PC-3 (cell line): ENCODE data around the gene BIRC3. TPM values are rescaled to one million over a fixed set of nuclear protein-coding genes. Genes with fewer than 3 reads are reported as not detected.

ENCODE experiments used
- ATAC-seq: fragments of 200-7000 bp; cut with Tn5 transposase; 2 replicates; pipeline ENCODE4 v1.9.1; 2020; ENCODE audit warnings: mild to moderate bottlenecking, moderate library complexity
- BruUV-seq: library from RNA; stranded (reverse); fragments of 400-500 nt; replicated peaks from 2 replicates; lab custom pipeline; 2021; lab: Mats Ljungman, UMichigan
- CTCF ChIA-PET: fragments of 300-600 bp; sonication (Branson Sonifier 250); formaldehyde crosslinking; loops from one replicate; lab custom pipeline; 2022; ENCODE audit warnings: antibody characterized with exemption; lab: Charles Lee
- POLR2A ChIA-PET: fragments of 300-600 bp; sonication (Branson Sonifier 250); formaldehyde crosslinking; loops from one replicate; lab custom pipeline; 2022; ENCODE audit warnings: antibody characterized with exemption; ENCODE audit not compliant: unreplicated experiment; lab: Charles Lee
- DNase-seq: peaks from one replicate; pipeline ENCODE4 v3.0.0-alpha.2; 2015
- H2AFZ ChIP-seq: fragments of 300-600 bp; sonication (generic); 2 replicates; pipeline ENCODE4 v1.6.0; 2016; ENCODE audit warnings: antibody characterized with exemption, low read length
- H3F3A ChIP-seq: fragments of 300-600 bp; sonication (generic); one replicate; pipeline ENCODE4 v1.6.0; 2017; ENCODE audit warnings: antibody characterized with exemption, low read length, control low read depth, mild to moderate bottlenecking; ENCODE audit not compliant: unreplicated experiment
- H3K27ac ChIP-seq: fragments of 300-600 bp; sonication (generic); 2 replicates; pipeline ENCODE4 v1.5.1; 2016; ENCODE audit warnings: mild to moderate bottlenecking, low read length
- H3K27me3 ChIP-seq: fragments of 300-600 bp; sonication (generic); 2 replicates; pipeline ENCODE4 v1.6.1; 2016; ENCODE audit warnings: low read length, mixed read lengths
- H3K36me3 ChIP-seq: fragments of 300-600 bp; sonication (generic); 2 replicates; pipeline ENCODE4 v1.6.1; 2016; ENCODE audit warnings: low read depth, mixed run types, low read length, mixed read lengths
- H3K4me1 ChIP-seq: fragments of 300-600 bp; sonication (generic); 2 replicates; pipeline ENCODE4 v1.5.1; 2016; ENCODE audit warnings: low read length; ENCODE audit not compliant: insufficient read depth
- H3K4me2 ChIP-seq: fragments of 300-600 bp; sonication (generic); 2 replicates; pipeline ENCODE4 v1.6.0; 2016; ENCODE audit warnings: low read length
- H3K4me3 ChIP-seq: fragments of 300-600 bp; sonication (generic); 2 replicates; pipeline ENCODE4 v1.5.1; 2016; ENCODE audit warnings: mild to moderate bottlenecking, low read length, mixed read lengths
- H3K79me2 ChIP-seq: fragments of 300-600 bp; sonication (generic); 2 replicates; pipeline ENCODE4 v1.6.1; 2017; ENCODE audit warnings: low read length, mixed read lengths
- H3K9ac ChIP-seq: fragments of 300-600 bp; sonication (generic); 2 replicates; pipeline ENCODE4 v1.6.0; 2016; ENCODE audit warnings: mild to moderate bottlenecking, low read length
- H3K9me2 ChIP-seq: fragments of 300-600 bp; sonication (generic); replicated peaks from 2 replicates; pipeline ENCODE4 v1.6.1; 2016; ENCODE audit warnings: mixed run types, low read length, mixed read lengths
- H3K9me3 ChIP-seq: fragments of 300-600 bp; sonication (generic); 2 replicates; pipeline ENCODE4 v1.6.1; 2016; ENCODE audit warnings: low read length, mixed read lengths
- H4K20me1 ChIP-seq: fragments of 300-600 bp; sonication (generic); 2 replicates; pipeline ENCODE4 v1.6.1; 2016; ENCODE audit warnings: low read length, mixed read lengths
- EZH2 ChIP-seq: fragments of 300-600 bp; sonication (generic); IDR thresholded peaks from one replicate; pipeline ENCODE4 v1.6.1; 2017; ENCODE audit warnings: antibody characterized with exemption, mild to moderate bottlenecking, low read length; ENCODE audit not compliant: unreplicated experiment
- EZH2phosphoT487 ChIP-seq: fragments of 300-600 bp; sonication (generic); IDR thresholded peaks from 2 replicates; pipeline ENCODE4 v1.6.1; 2018; ENCODE audit warnings: mild to moderate bottlenecking, antibody characterized with exemption, low read length, borderline replicate concordance
- intact Hi-C: fragments of 100-400 bp; cut with micrococcal nuclease; formaldehyde crosslinking; loops from 2 replicates; pipeline ENCODE4 v1.9.0; 2023
- total RNA-seq: library from RNA; depleted of rRNA; stranded (reverse); fragments of >200 nt; gene quantifications from 2 replicates; pipeline ENCODE4 v1.2.3, GENCODE V29; 2014
- TF ChIP-seq, protein P1 (sequence below): fragments of 300-600 bp; sonication (generic); conservative IDR thresholded peaks from 2 replicates; pipeline ENCODE4 v1.5.1; 2017; ENCODE audit warnings: antibody characterized with exemption, low read depth, mild to moderate bottlenecking, low read length

Gene BIRC3
- total RNA-seq, 1 experiment from 2014 or later: 4.2 TPM

DNA sequence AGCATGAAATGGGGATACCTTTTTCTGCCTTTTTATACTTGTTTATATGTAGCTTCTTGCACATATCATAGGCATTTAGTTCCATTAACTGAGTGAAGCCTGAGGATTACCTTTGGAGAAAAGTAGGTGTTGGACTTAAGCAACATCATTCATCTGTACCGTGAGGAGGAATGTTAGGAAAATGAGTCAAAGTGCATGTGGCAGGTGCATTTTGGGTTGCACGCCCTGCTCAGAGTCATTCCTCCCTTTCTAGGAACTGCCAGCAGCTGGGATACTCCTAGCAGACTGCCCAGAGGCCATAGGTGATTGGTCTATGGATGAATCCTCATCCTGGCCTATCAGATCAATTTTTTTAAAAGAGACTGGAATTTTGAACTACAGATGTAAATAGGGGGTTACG is 33.3 kb upstream of the BIRC3 start:
- ChIA-PET CTCF (no interaction called here), POLR2A (no interaction called here)
- H3K9ac ChIP-seq: no peak overlapping the region

DNA sequence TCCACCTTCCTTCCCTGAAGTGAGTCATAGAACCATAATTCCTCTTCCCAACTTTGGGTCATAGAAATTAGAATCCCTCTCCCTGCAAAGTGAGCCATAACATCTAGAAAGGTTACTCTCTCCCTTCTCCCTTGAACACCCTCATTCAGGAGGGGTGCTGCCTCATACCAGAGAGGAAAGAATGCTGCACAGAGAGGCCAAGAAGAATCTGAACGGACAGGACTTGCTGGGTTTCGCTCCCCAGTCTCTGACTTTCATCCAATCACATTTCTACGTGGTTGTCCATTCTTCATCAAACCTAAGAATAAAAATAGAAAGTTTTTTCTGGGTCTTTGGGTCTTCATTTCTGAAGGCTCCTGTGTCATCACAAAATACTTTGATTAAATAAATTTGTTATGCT is 31.0 kb upstream of the BIRC3 start:
- no peaks in the 10 kb centered on the region for H3K9me2 ChIP-seq
- no peak for DNase-seq
- no peak overlapping the region for H3K9ac ChIP-seq
- H3F3A ChIP-seq: no peaks in the 10 kb centered on the region
- no peak for TF ChIP-seq EZH2
- TF ChIP-seq, protein P1, sequence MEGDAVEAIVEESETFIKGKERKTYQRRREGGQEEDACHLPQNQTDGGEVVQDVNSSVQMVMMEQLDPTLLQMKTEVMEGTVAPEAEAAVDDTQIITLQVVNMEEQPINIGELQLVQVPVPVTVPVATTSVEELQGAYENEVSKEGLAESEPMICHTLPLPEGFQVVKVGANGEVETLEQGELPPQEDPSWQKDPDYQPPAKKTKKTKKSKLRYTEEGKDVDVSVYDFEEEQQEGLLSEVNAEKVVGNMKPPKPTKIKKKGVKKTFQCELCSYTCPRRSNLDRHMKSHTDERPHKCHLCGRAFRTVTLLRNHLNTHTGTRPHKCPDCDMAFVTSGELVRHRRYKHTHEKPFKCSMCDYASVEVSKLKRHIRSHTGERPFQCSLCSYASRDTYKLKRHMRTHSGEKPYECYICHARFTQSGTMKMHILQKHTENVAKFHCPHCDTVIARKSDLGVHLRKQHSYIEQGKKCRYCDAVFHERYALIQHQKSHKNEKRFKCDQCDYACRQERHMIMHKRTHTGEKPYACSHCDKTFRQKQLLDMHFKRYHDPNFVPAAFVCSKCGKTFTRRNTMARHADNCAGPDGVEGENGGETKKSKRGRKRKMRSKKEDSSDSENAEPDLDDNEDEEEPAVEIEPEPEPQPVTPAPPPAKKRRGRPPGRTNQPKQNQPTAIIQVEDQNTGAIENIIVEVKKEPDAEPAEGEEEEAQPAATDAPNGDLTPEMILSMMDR: no peak
- no peak for TF ChIP-seq EZH2phosphoT487
- ATAC-seq: no peak
- H3K4me1 ChIP-seq: peaks cover 31% of the 10 kb centered on the region
- intact Hi-C loops: loop anchor here (5.0 kb wide), 1 partner anchor 424 kb away; no protein-coding TSS in a partner anchor
- H3K27me3 ChIP-seq: no peaks in the 10 kb centered on the region
- no peaks in the 10 kb centered on the region for H4K20me1 ChIP-seq
- peak overlapping the region; percentile 19; the same call in 1 of the 2 replicates for H2AFZ ChIP-seq
- H3K9me3 ChIP-seq: no peaks in the 10 kb centered on the region
- no peaks in the 10 kb centered on the region for H3K79me2 ChIP-seq
- ChIA-PET POLR2A (no interaction called here), CTCF (no interaction called here)
- no peaks in the 10 kb centered on the region for H3K36me3 ChIP-seq
- no peak overlapping the region for H3K4me2 ChIP-seq
- no TSS peak for BruUV-seq
- H3K27ac ChIP-seq: no peak overlapping the region
- H3K4me3 ChIP-seq: no peak overlapping the region

More for the DNA sequence above, 33.3 kb upstream of the BIRC3 start:
- Histone ChIP-seq H3K9me2 (no peaks in the 10 kb centered on the region), H3F3A (peaks cover 4% of the 10 kb centered on the region), H3K27me3 (no peaks in the 10 kb centered on the region), H3K27ac (no peak overlapping the region), H3K4me2 (no peak overlapping the region), H4K20me1 (no peaks in the 10 kb centered on the region), H3K79me2 (no peaks in the 10 kb centered on the region), H3K9me3 (no peaks in the 10 kb centered on the region), H3K4me3 (no peak overlapping the region), H2AFZ (no peak overlapping the region), H3K4me1 (peaks cover 38% of the 10 kb centered on the region), H3K36me3 (no peaks in the 10 kb centered on the region)
- TF ChIP-seq, protein P1: no peak
- TF ChIP-seq EZH2phosphoT487 (no peak), EZH2 (no peak)
- ATAC-seq: no peak
- BruUV-seq: no TSS peak
- no peak for DNase-seq
- intact Hi-C loops: no loop called here

DNA sequence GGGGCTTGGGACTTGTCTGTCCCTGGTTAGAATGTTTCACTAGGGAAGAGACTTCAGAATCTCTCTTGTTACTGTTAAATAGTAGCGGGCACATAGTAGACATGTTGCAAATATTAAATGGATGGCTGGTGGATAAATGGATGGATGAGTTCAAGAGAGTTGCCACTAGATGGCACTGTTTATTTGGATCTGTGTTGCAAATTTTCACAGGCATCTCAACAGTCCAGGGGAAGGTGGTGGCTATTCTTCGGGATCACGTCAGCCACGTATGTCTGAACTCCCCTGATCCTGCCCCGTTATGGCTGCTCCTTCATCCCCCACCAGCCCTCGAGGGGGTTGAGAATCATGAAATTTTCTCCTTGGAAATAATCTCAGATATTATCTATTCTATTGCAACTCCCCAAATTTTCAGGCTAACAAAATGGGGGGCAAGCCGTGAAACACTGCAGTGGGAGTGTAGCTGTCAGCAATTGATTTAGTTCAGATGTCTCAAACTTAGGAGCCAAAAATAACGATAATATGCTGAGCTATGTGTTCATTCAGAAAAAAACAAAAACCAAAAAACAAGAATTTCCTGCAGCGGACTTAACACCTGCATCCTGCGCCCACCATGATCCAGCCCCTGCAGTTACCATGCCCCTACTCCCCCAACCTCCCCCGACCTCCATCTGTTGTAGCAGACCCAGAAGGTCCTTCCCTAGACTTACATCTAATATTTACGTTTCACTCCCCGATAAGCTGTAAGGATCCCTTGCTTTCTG is 29.1 kb upstream of the BIRC3 start:
- Histone ChIP-seq H3K27me3 (no peaks in the 10 kb centered on the region), H2AFZ (peak overlapping the region; percentile 90), H3K4me1 (peaks cover 40% of the 10 kb centered on the region), H3K9me3 (no peaks in the 10 kb centered on the region), H3K36me3 (no peaks in the 10 kb centered on the region), H3K27ac (peak overlapping the region; percentile 13), H3K4me3 (peak overlapping the region; percentile 52), H3K9ac (peak overlapping the region; percentile 30; the same call in 1 of the 2 replicates), H3K79me2 (no peaks in the 10 kb centered on the region), H3F3A (no peaks in the 10 kb centered on the region), H3K4me2 (peak overlapping the region; percentile 75), H3K9me2 (no peaks in the 10 kb centered on the region), H4K20me1 (no peaks in the 10 kb centered on the region)
- POLR2A ChIA-PET: interaction anchor here (0.5 to 0.6 kb wide), 2 partner anchors 18 to 220 kb away, joined by 3 read pairs; no protein-coding TSS in a partner anchor
- DNase-seq: peak; percentile 96
- peak; percentile 70 for ATAC-seq
- CTCF ChIA-PET: interaction anchor here (0.6 kb wide), 1 partner anchor 191 kb away, joined by 4 read pairs; no protein-coding TSS in a partner anchor
- intact Hi-C loops: loop anchor here (1.0 to 5.0 kb wide), 5 partner anchors 53 to 426 kb away; no protein-coding TSS in a partner anchor
- TF ChIP-seq, protein P1: peak; percentile 93
- no peak for TF ChIP-seq EZH2phosphoT487
- TF ChIP-seq EZH2: no peak
- no TSS peak for BruUV-seq
